Natural killer cell treated with Interleukin-12 subunit alpha and Interleukin-12 subunit beta and Interleukin-15 and Interleukin-18, amount 100 ng/mL, for 72 hours (primary cell): ENCODE results near the gene RGS3. TPM values are rescaled to one million over a fixed set of nuclear protein-coding genes. Genes with fewer than 3 reads are reported as not detected.

Experiments
- ATAC-seq, 2 donors: fragments of 150-1000 bp; cut with Tn5 transposase in 1 of 2; sonication (Bioruptor Pico), chemical (Tn5 transposase) in 1 of 2; 2 replicates each; pipeline ENCODE4 v1.10.0; 2021
- DNase-seq: peaks from one replicate; pipeline ENCODE4 v3.0.0; 2022; ENCODE audit warnings: low spot score
- H3K27ac Mint-ChIP-seq, 2 donors: 1 replicate in 1 of 2; 2 replicates in 1 of 2; pipeline ENCODE4 v1.8.0; 2022; ENCODE audit warnings: mixed read lengths in 2 of 2, mild to moderate bottlenecking in 1 of 2, moderate library complexity in 1 of 2
- H3K27me3 Mint-ChIP-seq, 2 donors: 1 replicate in 1 of 2; 2 replicates in 1 of 2; pipeline ENCODE4 v1.8.0; 2022; ENCODE audit warnings: mixed read lengths in 2 of 2
- H3K36me3 Mint-ChIP-seq: one replicate; pipeline ENCODE4 v1.8.0; 2022; ENCODE audit warnings: mixed read lengths
- H3K4me1 Mint-ChIP-seq, 2 donors: 1 replicate in 1 of 2; 2 replicates in 1 of 2; pipeline ENCODE4 v1.8.0; 2022; ENCODE audit warnings: low read depth in 2 of 2, mixed read lengths in 2 of 2, mild to moderate bottlenecking in 1 of 2
- H3K4me3 Mint-ChIP-seq: one replicate; pipeline ENCODE4 v1.8.0; 2022; ENCODE audit warnings: mixed read lengths
- H3K9me3 Mint-ChIP-seq: 2 replicates; pipeline ENCODE4 v1.8.0; 2022; ENCODE audit warnings: mixed read lengths
- total RNA-seq, 2 donors: library from RNA; stranded (reverse); gene quantifications; one replicate each; pipeline ENCODE4 v1.2.3, GENCODE V29; 2022

Gene RGS3
- total RNA-seq, 2 donors from 2014 or later = 71.7 to 144 TPM

DNA sequence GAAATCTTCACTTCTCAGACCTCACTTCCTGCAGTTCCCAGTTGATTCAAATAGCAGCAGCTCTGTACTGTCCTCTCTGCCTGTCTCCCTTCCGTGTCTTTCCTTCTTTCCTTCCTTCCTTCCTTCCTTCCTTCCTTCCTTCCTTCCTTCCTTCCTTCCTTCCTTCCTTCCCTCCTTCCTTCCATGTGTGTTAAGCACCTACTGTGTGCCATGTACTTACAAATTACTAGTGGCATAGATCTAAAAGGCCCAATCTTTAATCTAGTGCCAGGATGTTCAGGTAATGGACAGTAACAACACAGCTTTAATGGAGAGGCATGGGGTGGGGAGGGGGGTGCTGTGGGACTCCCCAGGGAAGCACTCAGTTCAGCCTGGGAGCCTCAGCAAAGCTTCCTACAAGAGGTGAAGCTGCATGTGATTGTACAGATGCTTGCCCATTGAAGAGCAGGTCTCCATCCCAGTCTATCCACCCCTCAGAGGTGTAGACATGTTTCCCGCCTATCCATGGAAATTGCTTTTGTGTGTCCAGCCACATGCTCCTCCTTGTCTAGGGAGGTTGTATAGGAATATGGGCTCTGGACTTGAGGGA, 106.0 kb downstream of the RGS3 start:
- no peak overlapping the region for H3K4me3 Mint-ChIP-seq
- peak overlapping the region; percentile 64 to 70 for H3K27ac Mint-ChIP-seq
- ATAC-seq (no peak), DNase-seq (no peak)
- H3K9me3 Mint-ChIP-seq = no peaks in the 10 kb centered on the region
- H3K4me1 Mint-ChIP-seq = peaks cover 72 to 74% of the 10 kb centered on the region in 2 donors
- H3K36me3 Mint-ChIP-seq = no peaks in the 10 kb centered on the region
- H3K27me3 Mint-ChIP-seq = no peaks in the 10 kb centered on the region

DNA sequence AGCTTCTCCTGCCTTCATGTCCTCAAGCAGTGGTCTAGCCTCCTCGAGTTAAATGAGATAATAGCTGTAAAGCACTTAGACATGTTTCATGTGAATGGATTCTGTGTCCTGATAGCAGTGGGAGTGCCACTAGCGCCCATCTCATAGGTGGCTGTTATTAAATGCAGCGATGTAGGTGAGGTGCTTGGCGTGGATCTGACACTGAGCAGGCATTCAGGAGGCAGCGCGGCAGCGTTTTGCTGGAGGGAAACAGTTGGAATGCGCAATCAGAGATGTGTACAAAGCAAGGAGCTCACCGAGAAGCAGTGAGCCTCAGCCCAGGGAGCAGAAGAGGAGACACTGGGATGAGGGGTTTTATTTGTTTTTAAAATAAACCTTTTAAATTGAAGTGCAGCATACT, 106.6 kb downstream of the RGS3 start:
- Mint-ChIP-seq H3K4me3 (no peak overlapping the region), H3K27me3 (no peaks in the 10 kb centered on the region), H3K9me3 (no peaks in the 10 kb centered on the region), H3K36me3 (no peaks in the 10 kb centered on the region), H3K4me1 (peaks cover 70 to 71% of the 10 kb centered on the region in 2 donors), H3K27ac (peak overlapping the region; percentile 64 to 70)
- no peak for ATAC-seq
- no peak for DNase-seq

DNA sequence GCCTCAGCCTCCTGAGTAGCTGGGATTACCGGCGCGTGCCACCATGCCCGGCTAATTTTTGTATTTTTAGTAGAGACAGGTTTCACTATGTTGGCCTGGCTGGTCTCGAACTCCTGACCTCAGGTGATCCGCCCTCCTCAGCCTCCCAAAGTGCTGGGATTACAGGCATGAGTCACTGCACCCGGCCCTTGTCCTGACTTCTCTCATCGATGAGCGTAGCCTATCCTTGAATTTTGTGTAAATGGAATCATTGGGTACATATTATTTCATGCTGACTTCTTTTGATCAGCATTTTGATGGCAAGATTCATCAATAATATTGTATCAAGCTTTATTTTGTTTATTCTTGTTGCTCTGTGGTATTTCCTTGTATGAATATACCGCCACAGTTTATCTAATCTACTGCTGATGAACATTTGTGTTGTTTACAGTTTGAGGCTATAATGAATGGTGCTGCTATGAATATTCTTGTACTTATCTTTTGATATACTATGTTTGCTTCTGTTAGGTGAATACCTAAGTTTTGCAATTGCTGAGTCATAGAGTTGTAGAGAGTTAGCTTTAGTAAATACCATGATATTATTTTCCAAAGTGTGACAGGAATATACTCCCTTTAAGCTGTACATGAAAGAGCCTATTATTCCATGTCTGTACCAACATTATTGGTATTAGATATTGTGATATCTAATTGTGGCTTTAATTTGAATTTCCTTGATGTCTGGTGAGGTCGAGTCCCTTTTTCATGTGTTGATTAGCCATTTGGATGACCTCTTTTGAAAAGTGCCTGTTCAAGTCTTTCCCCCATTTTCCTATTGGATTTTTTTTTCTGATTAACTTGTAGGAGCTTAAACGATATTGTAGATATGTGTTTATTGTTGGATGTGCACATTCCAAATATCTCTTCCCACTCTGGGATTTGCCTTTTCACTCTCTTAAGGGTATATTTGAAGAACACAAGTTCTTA, 107.5 kb downstream of the RGS3 start:
- no peak overlapping the region for H3K4me3 Mint-ChIP-seq
- no peaks in the 10 kb centered on the region for H3K36me3 Mint-ChIP-seq
- H3K9me3 Mint-ChIP-seq = no peaks in the 10 kb centered on the region
- DNase-seq (no peak), ATAC-seq (no peak)
- H3K27ac Mint-ChIP-seq = peak overlapping the region; percentile 79 to 96
- H3K4me1 Mint-ChIP-seq = peaks cover 69 to 72% of the 10 kb centered on the region in 2 donors
- no peaks in the 10 kb centered on the region for H3K27me3 Mint-ChIP-seq

DNA sequence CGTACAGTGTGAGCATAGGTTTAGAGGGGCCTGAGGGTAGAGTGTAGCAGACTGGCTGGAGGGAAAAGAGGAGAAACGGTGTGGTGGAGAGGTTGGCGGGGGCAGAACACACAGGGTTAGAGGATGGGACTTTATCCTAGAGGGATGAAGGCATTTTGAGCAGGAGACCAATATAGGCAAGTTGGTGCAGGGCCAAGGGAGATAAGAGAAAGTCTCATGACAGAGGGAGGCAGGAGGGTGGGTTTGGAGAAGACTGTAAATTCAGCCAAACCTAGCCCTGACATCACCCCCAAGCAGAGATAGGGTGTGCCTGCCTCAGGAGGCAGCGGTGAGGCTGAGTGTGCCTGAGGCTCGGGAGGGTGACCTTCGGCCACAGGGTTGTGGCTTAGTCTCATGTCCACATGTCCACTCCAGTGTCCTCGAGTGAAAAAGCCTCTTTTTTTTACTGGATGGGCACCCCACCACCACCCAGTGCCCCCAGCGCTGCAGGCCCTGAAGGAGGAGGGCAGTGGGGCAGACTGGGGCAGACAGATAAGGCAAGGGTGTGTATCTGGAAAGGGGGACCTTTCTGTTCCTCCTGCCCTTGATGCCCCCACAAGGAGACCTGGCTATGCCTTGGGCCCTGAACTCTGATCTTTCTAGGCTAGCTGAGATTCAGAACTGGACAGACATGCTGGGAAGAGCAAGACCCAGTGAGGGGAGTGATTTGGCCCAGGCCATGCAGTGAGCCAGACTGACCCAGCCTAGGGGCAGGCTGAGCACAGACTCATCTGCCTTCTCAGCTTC, 108.7 kb downstream of the RGS3 start:
- ATAC-seq (no peak), DNase-seq (peak; percentile 35)
- Mint-ChIP-seq H3K36me3 (no peaks in the 10 kb centered on the region), H3K9me3 (no peaks in the 10 kb centered on the region), H3K27ac (peak overlapping the region; percentile 79 to 96), H3K4me3 (no peak overlapping the region), H3K4me1 (peaks cover 71 to 79% of the 10 kb centered on the region in 2 donors), H3K27me3 (no peaks in the 10 kb centered on the region)

DNA sequence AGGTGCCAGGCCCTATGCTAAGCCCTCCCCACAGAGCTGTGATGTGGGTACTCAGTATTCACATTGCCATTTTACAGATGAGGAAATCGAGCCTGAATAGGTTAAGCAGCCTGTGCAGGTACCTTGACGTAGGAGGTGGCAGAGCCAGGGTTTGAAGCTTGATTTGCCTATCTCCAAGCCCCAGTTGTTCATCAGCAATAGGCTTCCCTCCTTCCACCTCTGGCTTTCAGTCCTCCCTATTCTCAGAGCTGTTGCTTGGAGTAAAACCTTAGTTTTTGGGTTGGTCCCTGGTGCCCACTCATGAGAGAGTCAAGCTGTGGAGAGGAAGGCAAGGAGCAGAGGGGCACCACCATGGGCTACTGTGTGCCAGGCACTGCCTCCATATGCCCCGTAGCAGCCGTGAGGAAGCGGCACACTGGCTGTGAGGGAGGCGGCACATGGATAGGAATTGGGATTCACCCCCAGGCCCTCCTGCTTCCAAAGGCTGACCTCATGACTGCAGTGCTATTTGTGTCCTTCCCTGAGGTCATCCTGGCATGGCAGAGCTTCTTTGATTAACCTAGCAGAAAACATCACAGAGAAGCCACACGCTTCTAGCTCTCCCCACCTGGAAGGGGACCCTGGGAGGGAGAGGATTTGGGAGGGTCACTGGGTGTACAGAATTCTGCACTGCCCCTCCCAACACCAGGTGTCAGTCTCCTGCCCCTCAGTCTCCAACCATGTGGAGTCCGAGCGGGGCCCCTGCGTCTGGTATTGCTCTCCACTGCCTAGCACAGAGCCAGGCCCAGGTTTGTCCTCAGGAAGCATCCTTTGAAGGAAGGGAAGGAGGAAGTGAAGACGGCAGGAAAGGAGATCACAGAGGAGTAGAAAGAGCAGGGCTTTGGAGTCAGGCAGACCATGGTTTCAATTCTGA, 109.8 kb downstream of the RGS3 start:
- Mint-ChIP-seq H3K36me3 (no peaks in the 10 kb centered on the region), H3K27me3 (no peaks in the 10 kb centered on the region), H3K4me1 (peaks cover 77 to 83% of the 10 kb centered on the region in 2 donors), H3K27ac (peak overlapping the region; percentile 79 to 96), H3K4me3 (no peak overlapping the region), H3K9me3 (no peaks in the 10 kb centered on the region)
- peak; percentile 56 for DNase-seq
- no peak for ATAC-seq

DNA sequence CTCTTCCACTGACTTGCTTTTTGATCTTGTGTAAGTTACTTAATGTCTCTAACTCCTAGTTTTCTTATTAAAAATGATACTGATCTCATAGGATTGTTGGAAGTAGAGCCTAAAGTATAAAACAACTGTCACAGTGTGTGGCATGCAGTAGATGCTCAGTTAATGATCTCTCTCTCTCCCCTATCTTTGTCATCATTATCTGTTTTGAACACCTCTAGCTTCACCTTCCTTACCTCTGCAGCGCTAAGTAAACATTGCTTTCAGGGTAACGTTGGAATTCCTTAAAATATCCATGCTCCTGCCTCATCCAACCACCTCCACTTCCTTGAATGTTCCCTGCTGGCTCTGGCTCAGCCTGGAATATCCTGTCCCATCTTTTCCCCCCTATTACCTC, 110.4 kb downstream of the RGS3 start:
- H3K27me3 Mint-ChIP-seq = no peaks in the 10 kb centered on the region
- no peak for DNase-seq
- H3K36me3 Mint-ChIP-seq = no peaks in the 10 kb centered on the region
- peaks cover 83 to 87% of the 10 kb centered on the region in 2 donors for H3K4me1 Mint-ChIP-seq
- peak overlapping the region; percentile 20 for H3K4me3 Mint-ChIP-seq
- peak overlapping the region; percentile 79 to 96 for H3K27ac Mint-ChIP-seq
- H3K9me3 Mint-ChIP-seq = no peaks in the 10 kb centered on the region
- no peak for ATAC-seq

DNA sequence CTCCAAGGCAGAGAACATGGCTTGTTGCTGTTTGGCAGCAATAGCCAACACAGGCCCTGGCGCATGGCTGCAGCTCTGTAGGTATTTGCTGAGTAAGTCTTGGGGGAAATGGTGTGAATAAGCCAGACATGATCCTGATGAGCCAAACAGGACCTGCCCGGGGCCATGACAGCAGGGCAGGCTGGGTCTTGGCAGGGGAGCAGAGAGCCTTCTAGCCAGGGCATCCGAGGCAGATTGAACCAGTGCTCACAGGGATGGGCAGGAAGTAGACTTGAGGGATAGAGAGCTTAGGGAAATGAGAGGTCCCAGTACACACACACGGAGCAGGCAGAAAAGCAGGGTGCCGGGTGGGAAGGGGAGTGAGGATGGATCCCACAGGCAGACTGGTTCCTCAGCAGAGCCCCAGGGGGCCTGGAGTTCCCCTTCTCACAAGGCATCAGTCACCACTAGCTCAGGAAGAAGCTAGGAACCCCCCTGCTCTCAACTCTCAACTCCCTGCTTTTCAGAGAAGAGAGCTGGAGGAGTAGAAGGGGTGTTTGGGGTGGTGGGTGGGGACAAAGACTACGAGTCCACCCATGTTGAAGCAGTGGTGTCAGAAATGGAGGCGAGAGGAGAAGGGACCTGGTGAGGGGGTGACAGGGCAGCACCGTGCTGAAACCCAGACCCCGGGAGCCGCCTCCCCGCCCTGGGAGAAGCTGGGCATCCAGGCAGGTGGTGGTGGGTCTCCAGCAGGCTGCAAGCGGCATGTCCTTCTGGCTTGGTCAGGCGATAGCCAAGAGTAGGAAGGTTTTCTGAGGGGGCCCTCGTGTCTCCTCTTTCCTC, 111.1 kb downstream of the RGS3 start:
- Mint-ChIP-seq H3K9me3 (no peaks in the 10 kb centered on the region), H3K27me3 (no peaks in the 10 kb centered on the region), H3K4me1 (peaks cover 83 to 87% of the 10 kb centered on the region in 2 donors), H3K27ac (peak overlapping the region; percentile 79 to 96), H3K4me3 (peak overlapping the region; percentile 20), H3K36me3 (no peaks in the 10 kb centered on the region)
- DNase-seq (peak; percentile 58), ATAC-seq (no peak)

DNA sequence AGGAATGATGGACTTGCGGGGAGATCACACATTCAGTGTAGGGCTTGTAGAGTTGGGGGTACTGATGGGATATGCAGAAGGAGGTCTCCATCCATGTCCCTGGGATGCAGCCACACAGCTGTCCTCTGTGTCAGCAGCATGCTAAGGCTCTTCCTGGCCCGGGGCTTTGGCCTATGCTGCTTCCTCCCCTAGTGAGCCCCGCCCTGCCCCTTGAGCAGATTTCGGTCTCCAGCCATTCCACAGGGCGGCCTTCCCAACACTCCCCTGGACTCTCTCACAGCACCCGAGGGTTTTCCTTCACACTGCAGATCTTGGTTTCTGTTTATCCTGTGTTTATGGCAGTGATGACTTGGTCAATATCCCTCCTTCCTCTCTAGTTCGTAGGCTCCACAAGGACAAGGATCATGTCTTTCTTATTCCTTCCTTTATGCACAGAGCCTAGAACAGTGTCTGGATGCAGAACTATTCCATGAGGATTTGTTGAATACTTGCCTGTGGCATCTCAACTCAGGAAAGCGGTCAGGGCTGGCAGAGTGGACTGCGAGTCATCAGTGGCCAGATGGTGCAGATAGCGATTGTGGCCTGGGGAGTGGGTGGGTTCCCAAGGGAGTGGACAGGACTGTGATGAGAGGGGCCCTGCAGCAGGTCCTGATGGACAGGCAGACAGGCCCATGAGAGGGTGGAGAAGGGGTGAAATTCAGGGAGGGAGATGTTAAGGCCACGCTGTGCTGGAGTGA, 114.2 kb downstream of the RGS3 start:
- H3K4me3 Mint-ChIP-seq = peak overlapping the region; percentile 80
- H3K9me3 Mint-ChIP-seq = no peaks in the 10 kb centered on the region
- H3K27ac Mint-ChIP-seq = peak overlapping the region; percentile 96
- ATAC-seq = no peak
- no peaks in the 10 kb centered on the region for H3K27me3 Mint-ChIP-seq
- peak; percentile 39 for DNase-seq
- peaks cover 82 to 88% of the 10 kb centered on the region in 2 donors for H3K4me1 Mint-ChIP-seq
- H3K36me3 Mint-ChIP-seq = no peaks in the 10 kb centered on the region

DNA sequence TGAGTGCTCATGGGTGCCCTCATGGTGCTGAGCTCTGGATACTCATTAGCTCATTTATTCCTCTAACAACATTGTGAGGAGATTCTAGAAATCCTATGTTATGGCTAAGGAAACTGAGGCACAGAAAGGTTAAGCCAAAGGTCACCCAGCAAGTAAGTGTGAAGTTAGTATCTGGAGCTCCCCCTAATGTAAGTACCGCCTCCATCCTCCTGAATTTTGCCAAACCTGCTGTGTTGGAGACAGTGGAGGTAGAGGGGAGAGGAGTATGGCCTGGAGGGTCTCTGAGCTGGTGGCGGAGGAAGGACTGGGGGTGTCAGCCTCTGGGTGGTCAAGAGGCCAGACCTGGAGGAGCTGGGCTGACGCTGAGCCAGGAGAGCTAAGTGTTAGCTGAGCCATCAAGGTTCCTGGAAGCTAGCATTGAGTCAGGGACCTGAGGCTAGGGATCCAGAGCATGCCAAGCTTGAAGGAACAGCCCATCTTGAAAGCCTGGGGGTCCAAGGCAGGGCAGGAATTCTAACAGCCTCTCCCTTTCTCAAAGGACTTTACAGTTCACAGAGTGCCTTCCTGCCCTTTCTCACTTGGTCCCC, 114.8 kb downstream of the RGS3 start:
- Mint-ChIP-seq H3K36me3 (no peaks in the 10 kb centered on the region), H3K4me1 (peaks cover 81 to 88% of the 10 kb centered on the region in 2 donors), H3K27ac (peak overlapping the region; percentile 96), H3K9me3 (no peaks in the 10 kb centered on the region), H3K4me3 (peak overlapping the region; percentile 80), H3K27me3 (no peaks in the 10 kb centered on the region)
- ATAC-seq (peak; percentile 1 to 5), DNase-seq (peak; percentile 35)

DNA sequence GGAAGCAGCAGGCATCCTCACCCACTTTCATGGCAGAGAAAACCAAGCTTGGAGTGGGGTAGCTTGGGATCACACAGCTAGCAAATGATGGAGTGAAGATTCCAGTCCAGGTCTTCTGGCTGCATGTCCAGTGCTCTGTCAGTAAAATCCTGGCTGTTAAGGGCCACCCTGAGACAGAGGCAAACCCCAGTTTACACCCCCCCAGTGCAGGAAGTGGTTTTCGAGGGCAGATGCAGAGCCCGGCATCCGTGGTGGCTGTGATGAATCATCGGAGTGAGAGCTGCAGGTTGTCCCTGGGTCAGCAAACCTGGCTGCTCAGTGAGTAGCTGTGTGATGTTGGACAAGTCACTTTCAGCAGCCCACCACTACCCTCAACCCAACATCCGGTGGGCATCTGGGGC, 115.4 kb downstream of the RGS3 start:
- no peaks in the 10 kb centered on the region for H3K27me3 Mint-ChIP-seq
- H3K4me1 Mint-ChIP-seq = peaks cover 81 to 86% of the 10 kb centered on the region in 2 donors
- H3K9me3 Mint-ChIP-seq = no peaks in the 10 kb centered on the region
- DNase-seq (peak; percentile 95), ATAC-seq (peak; percentile 90 to 92)
- no peaks in the 10 kb centered on the region for H3K36me3 Mint-ChIP-seq
- peak overlapping the region; percentile 80 for H3K4me3 Mint-ChIP-seq
- H3K27ac Mint-ChIP-seq = peak overlapping the region; percentile 96

DNA sequence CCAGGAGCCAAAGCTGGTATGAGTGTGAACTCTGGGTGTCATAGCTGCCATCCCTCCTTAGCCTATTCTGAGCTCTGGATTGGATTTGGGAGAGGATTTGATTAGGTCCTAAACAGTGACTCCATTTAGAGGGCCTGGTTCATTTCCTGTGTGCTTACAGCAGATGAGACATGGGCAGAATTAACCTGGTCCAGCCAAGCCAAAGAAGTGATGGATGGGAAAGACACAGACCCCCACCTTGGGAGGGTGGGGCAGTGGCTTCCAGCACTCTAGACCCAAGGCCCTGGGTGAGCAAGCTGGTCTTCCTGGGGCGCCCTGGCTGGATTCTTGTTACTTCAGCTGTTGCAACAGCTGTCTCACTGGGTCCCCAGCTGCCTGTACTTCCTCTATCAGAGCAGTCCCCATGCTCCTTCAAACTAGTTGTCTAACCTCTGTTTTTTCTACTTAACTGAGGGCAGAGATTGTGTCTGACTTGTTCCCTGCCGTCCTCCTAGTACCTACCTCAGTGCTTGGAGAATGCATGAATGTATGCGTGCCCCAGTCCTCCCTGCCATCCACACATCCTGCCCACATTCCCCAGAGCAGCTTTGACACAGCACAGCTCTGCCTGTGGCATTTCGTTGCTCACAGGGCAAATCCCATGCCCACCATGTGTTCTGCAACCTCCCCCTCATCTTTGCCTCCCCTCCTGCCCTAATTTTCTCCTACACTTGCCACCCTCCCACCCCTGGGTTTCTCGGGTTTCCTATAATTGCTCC, 115.9 kb downstream of the RGS3 start:
- ATAC-seq (peak; percentile 47 to 69), DNase-seq (no peak)
- peaks cover 80% of the 10 kb centered on the region in 2 donors for H3K4me1 Mint-ChIP-seq
- no peaks in the 10 kb centered on the region for H3K27me3 Mint-ChIP-seq
- peak overlapping the region; percentile 96 for H3K27ac Mint-ChIP-seq
- H3K9me3 Mint-ChIP-seq = no peaks in the 10 kb centered on the region
- H3K36me3 Mint-ChIP-seq = no peaks in the 10 kb centered on the region
- peak overlapping the region; percentile 80 for H3K4me3 Mint-ChIP-seq
